Measurements from ENCODE around the gene ATL1. TPM values are rescaled to one million over a fixed set of nuclear protein-coding genes. Genes with fewer than 3 reads are reported as not detected.
"Not testable (repeated sequence)": the region's sequence is repeated elsewhere in the genome, so short reads cannot be mapped to it uniquely, and the experiment has no call there.

ATL1 gene
- total and polyA plus RNA-seq, 2 of the 8 experiments (the other 6 are each of a cell fraction or from before 2014, with no cell fraction given): 4.0 to 5.9 TPM

DNA sequence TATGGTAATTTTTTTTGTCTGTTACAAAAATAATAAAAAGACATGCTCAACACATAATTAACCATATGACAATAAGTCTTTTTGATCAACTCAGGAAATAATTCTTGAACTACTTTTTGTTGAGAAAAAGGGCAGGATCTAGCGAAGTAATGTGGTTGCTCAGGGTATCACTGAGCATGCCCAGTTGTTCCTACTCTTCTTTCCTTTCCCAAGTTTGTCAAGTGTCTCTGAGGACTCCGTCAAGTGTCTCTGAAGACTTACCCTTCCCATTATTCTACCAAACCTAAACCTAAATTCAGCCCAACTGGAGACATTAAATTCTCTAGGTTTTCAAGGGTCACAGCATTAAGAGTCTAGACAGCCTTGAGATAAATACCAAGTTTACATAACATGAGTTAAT, 104.6 kb downstream of the ATL1 start:
- H3K4me1 ChIP-seq (replicated peaks in 1 of 4; ENCODE audit: control insufficient read depth in 3 of 4, insufficient read depth in 4 of 4, low read length in 3 of 4); H3K4ac ChIP-seq (replicated peaks; ENCODE audit: insufficient read length, low read depth, low read length); H3K9me3 ChIP-seq (ENCODE audit: insufficient read depth in 2 of 2, low read depth in 1 of 2, low read length in 1 of 2); H3K23ac ChIP-seq (ENCODE audit: insufficient read length); H2BK5ac ChIP-seq (ENCODE audit: low read depth, low read length); H3K4me3 ChIP-seq (ENCODE audit: extremely low read depth in 1 of 4, insufficient read depth in 2 of 4, low read depth in 3 of 4, low read length in 4 of 4); FAIRE-seq; H4K8ac ChIP-seq (ENCODE audit: extremely low read depth, insufficient read depth, low read length); CTCF ChIA-PET (ENCODE audit: partially characterized antibody); H3K9ac ChIP-seq (replicated peaks in 1 of 4; ENCODE audit: extremely low read depth in 1 of 4, low read depth in 3 of 4, low read length in 3 of 4); H3K18ac ChIP-seq (ENCODE audit: extremely low read depth, low read length); H3K27me3 ChIP-seq (replicated peaks in 1 of 4; ENCODE audit: control insufficient read depth in 3 of 4, extremely low read depth in 1 of 4, insufficient read depth in 3 of 4, low read length in 3 of 4); H3K4me2 ChIP-seq (ENCODE audit: insufficient read depth in 1 of 2, low read depth in 2 of 2, low read length in 2 of 2); H2AFZ ChIP-seq (ENCODE audit: low read length); H2AK5ac ChIP-seq (ENCODE audit: low read depth, low read length); H3K14ac ChIP-seq (ENCODE audit: insufficient read length); H2BK12ac ChIP-seq (ENCODE audit: low read depth, low read length); H3K23me2 ChIP-seq (ENCODE audit: low read depth, low read length); H3K79me1 ChIP-seq (ENCODE audit: low read depth, low read length); DNase-seq (ENCODE audit: low read depth in 1 of 2, low spot score in 2 of 2); H3K27ac ChIP-seq (ENCODE audit: low read depth, low read length); POLR2A ChIA-PET (ENCODE audit: partially characterized antibody); H4K5ac ChIP-seq (ENCODE audit: insufficient read length, low read depth, low read length); H2BK15ac ChIP-seq (ENCODE audit: low read length); H3K56ac ChIP-seq (replicated peaks; ENCODE audit: insufficient read length, low read depth, low read length); H4K91ac ChIP-seq (replicated peaks; ENCODE audit: insufficient read length, low read length); H4K20me1 ChIP-seq (replicated peaks in 1 of 2; ENCODE audit: control insufficient read depth in 1 of 2, insufficient read depth in 2 of 2, low read length in 2 of 2); H2BK120ac ChIP-seq (replicated peaks; ENCODE audit: low read depth, low read length); H2BK20ac ChIP-seq (ENCODE audit: low read length): not testable (repeated sequence)
- Histone ChIP-seq H3K79me2 (ENCODE audit: control insufficient read depth in 1 of 2, insufficient read depth in 2 of 2, low read length in 2 of 2) (peaks cover 5 to 77% of the 10 kb centered on the region in 2 experiments), H3K36me3 (ENCODE audit: control insufficient read depth in 2 of 4, insufficient read depth in 4 of 4, low read length in 3 of 4) (peaks cover 2 to 23% (median 13%) of the 10 kb centered on the region in 4 experiments; a peak in 6 of 8 replicates)
- WGBS, 2 experiments (ENCODE audit: extremely low coverage in 1 of 2, insufficient coverage in 1 of 2, insufficient read length in 1 of 2, insufficient replicate concordance in 2 of 2, low coverage in 1 of 2, low lambda C conversion rate in 2 of 2, missing lambda C conversion rate in 1 of 2): 90% methylated on average over 2 of the region's 2 CpGs; no CpG with 5 or more reads in 1 of the 2 experiments

DNA sequence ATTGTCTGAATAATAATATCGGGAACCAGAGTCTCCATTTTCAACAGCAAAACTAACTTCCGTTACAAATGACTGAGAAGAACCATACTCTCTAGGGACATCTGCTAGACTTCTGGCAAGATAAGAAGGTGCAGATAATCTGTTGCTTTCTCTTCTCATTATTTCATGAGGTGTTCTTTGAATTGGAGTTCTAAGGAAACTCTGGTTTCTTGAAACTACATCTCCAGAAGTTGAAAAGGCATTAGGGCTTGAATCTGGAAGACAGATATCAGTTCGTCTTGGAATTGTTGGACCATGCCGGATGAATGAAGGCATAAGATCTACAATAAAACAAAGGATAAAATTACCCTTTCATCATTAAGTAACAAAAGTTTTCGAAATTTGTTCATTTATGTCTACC, 105.4 kb downstream of the ATL1 start:
- FAIRE-seq; H3K9me3 ChIP-seq (ENCODE audit: insufficient read depth in 2 of 2, low read depth in 1 of 2, low read length in 1 of 2); H2BK120ac ChIP-seq (replicated peaks; ENCODE audit: low read depth, low read length); H3K18ac ChIP-seq (ENCODE audit: extremely low read depth, low read length); H3K23me2 ChIP-seq (ENCODE audit: low read depth, low read length); DNase-seq (ENCODE audit: low read depth in 1 of 2, low spot score in 2 of 2); H4K5ac ChIP-seq (ENCODE audit: insufficient read length, low read depth, low read length); H4K20me1 ChIP-seq (replicated peaks in 1 of 2; ENCODE audit: control insufficient read depth in 1 of 2, insufficient read depth in 2 of 2, low read length in 2 of 2); H3K27me3 ChIP-seq (replicated peaks in 1 of 4; ENCODE audit: control insufficient read depth in 3 of 4, extremely low read depth in 1 of 4, insufficient read depth in 3 of 4, low read length in 3 of 4); H3K14ac ChIP-seq (ENCODE audit: insufficient read length); H2BK12ac ChIP-seq (ENCODE audit: low read depth, low read length); H2AFZ ChIP-seq (ENCODE audit: low read length); H3K9ac ChIP-seq (replicated peaks in 1 of 4; ENCODE audit: extremely low read depth in 1 of 4, low read depth in 3 of 4, low read length in 3 of 4); H3K56ac ChIP-seq (replicated peaks; ENCODE audit: insufficient read length, low read depth, low read length); H3K27ac ChIP-seq (ENCODE audit: low read depth, low read length); H2BK15ac ChIP-seq (ENCODE audit: low read length); H2AK5ac ChIP-seq (ENCODE audit: low read depth, low read length); H4K91ac ChIP-seq (replicated peaks; ENCODE audit: insufficient read length, low read length); H4K8ac ChIP-seq (ENCODE audit: extremely low read depth, insufficient read depth, low read length); H2BK20ac ChIP-seq (ENCODE audit: low read length); H2BK5ac ChIP-seq (ENCODE audit: low read depth, low read length); H3K23ac ChIP-seq (ENCODE audit: insufficient read length); H3K4ac ChIP-seq (replicated peaks; ENCODE audit: insufficient read length, low read depth, low read length); H3K79me1 ChIP-seq (ENCODE audit: low read depth, low read length); CTCF ChIA-PET (ENCODE audit: partially characterized antibody): not testable (repeated sequence)
- H3K36me3 ChIP-seq (ENCODE audit: control insufficient read depth in 2 of 4, insufficient read depth in 4 of 4, low read length in 3 of 4): peaks cover 2 to 23% (median 13%) of the 10 kb centered on the region in 4 experiments; a peak in 6 of 8 replicates
- POLR2A ChIA-PET (ENCODE audit: partially characterized antibody): interaction anchor here (1.7 kb wide), 1 partner anchor 17 kb away, joined by 5 read pairs; no protein-coding TSS in a partner anchor
- H3K4me1 ChIP-seq (replicated peaks in 1 of 4; ENCODE audit: control insufficient read depth in 3 of 4, insufficient read depth in 4 of 4, low read length in 3 of 4): peaks cover 4 to 11% (median 9%) of the 10 kb centered on the region in 4 experiments; a peak in 6 of 7 replicates
- H3K4me2 ChIP-seq (ENCODE audit: insufficient read depth in 1 of 2, low read depth in 2 of 2, low read length in 2 of 2): peak overlapping the region; percentile 83 to 89; a peak in 1 of 4 replicates
- H3K4me3 ChIP-seq (ENCODE audit: extremely low read depth in 1 of 4, insufficient read depth in 2 of 4, low read depth in 3 of 4, low read length in 4 of 4): peak overlapping the region in 1 of 4 experiments; percentile 97; a peak in 2 of 8 replicates
- 87% methylated on average over 5 of the region's 5 CpGs; no CpG with 5 or more reads in 1 of the 2 experiments for WGBS, 2 experiments (ENCODE audit: extremely low coverage in 1 of 2, insufficient coverage in 1 of 2, insufficient read length in 1 of 2, insufficient replicate concordance in 2 of 2, low coverage in 1 of 2, low lambda C conversion rate in 2 of 2, missing lambda C conversion rate in 1 of 2)
- H3K79me2 ChIP-seq (ENCODE audit: control insufficient read depth in 1 of 2, insufficient read depth in 2 of 2, low read length in 2 of 2): peaks cover 4 to 70% of the 10 kb centered on the region in 2 experiments; a peak in 3 of 4 replicates

Data from H1 (cell line).